Cardiac fibroblast (primary cell): ENCODE measurements around the gene HBS1L.

Experiments used
- DNase-seq, 2 donors: peaks; one replicate each; pipeline versions ENCODE4 v3.0.0 to v3.0.0-alpha.2; 2010; ENCODE audit warnings: low read depth in 2 of 2
- H3K4me3 ChIP-seq, 2 donors: replicated peaks in 1 of 2; 1 replicate in 1 of 2; 2 replicates in 1 of 2; pipeline ENCODE4 v1.5.1; 2011; ENCODE audit warnings: low read depth in 2 of 2, low read length in 2 of 2, mild to moderate bottlenecking in 2 of 2, moderate library complexity in 1 of 2
- TF ChIP-seq, protein P1 (sequence below): IDR thresholded peaks from one replicate; pipeline ENCODE4 v1.5.1; 2011; ENCODE audit warnings: low read depth, mild to moderate bottlenecking, low read length, inconsistent platforms

Gene HBS1L

DNA sequence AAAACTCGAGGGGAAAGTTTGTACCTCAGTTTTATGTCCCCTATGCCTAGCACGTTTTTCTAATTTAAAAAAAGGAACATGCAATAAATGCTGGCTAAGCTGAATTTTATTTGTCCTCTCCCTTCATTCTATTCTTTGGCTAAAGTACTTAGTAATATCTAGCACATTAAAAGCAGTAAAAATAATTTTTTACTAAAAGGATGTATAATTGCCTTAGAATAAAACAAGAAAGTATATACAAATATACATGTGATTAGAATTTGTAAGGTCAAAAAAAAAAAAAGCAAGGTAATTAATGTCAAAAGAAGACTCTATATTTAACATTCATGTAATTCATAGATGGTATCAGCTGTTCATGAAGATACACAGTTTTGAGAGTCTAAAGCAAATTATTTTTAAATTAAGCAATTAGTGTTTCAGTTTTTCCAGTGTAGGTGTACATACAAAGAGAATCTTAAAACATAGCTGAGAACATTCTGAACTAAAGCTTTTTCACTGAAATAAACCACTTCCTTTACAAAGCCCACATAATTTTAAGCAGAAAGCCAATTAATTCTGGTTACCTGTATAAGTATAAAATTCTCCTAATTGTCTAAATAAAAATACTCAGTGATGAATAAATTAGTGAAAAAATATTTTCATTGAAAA lies 32.4 kb downstream of the HBS1L start:
- no peak for DNase-seq
- no peak overlapping the region for H3K4me3 ChIP-seq
- TF ChIP-seq, protein P1, sequence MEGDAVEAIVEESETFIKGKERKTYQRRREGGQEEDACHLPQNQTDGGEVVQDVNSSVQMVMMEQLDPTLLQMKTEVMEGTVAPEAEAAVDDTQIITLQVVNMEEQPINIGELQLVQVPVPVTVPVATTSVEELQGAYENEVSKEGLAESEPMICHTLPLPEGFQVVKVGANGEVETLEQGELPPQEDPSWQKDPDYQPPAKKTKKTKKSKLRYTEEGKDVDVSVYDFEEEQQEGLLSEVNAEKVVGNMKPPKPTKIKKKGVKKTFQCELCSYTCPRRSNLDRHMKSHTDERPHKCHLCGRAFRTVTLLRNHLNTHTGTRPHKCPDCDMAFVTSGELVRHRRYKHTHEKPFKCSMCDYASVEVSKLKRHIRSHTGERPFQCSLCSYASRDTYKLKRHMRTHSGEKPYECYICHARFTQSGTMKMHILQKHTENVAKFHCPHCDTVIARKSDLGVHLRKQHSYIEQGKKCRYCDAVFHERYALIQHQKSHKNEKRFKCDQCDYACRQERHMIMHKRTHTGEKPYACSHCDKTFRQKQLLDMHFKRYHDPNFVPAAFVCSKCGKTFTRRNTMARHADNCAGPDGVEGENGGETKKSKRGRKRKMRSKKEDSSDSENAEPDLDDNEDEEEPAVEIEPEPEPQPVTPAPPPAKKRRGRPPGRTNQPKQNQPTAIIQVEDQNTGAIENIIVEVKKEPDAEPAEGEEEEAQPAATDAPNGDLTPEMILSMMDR: no peak

DNA sequence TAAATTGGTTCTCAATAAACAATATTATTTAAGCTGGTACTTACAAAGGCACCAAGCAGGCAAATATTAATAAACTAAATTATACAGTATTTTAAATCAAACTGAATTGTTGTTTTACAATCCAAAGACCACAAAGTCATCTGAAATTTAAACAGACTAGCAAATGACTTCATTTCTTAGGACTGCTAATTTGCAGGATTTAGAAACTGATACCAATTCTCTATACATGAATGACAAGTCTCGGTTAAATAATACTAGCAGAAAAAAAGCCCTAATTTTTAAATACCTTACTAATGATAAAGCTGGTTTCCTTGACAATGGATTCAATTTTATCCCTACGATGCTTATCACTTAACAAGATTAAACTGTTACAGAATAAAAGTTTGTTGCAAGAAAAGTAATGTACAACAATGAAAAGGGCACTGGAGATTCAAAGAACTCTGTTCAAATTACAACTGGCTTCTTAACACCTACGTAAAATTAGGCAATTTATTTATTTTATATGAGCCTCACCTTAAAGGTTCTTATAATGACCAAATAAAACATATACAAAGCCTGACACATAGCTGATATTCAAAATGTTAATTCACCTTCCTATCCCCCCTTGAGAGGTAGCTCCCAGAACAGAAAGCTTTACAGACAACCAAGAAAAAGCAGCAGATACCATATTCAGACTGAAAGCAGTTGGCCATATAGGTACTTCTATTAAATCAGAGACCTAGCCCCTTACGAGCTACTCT lies 33.1 kb downstream of the HBS1L start:
- no peak overlapping the region for H3K4me3 ChIP-seq
- TF ChIP-seq, protein P1: no peak
- DNase-seq: no peak

DNA sequence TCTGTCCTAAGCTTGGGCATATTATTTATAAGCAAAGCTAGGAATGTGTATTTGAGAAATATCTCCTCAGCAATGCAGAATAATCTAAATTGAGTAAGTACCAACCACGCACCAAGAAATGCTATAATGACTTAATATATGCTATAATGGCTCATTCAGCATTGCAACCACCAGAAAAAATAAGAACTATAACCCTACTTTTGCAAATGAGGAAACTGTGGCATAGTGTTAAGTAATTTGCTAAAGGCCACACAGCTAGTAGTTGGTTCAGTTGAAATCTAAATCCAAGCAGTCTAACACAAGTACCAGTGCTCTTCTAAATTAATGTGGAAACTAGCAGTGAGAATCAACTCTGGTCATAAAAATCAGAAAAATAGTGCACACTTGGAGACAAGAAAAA lies 35.7 kb downstream of the HBS1L start:
- no peak for DNase-seq
- TF ChIP-seq, protein P1: no peak
- no peak overlapping the region for H3K4me3 ChIP-seq

DNA sequence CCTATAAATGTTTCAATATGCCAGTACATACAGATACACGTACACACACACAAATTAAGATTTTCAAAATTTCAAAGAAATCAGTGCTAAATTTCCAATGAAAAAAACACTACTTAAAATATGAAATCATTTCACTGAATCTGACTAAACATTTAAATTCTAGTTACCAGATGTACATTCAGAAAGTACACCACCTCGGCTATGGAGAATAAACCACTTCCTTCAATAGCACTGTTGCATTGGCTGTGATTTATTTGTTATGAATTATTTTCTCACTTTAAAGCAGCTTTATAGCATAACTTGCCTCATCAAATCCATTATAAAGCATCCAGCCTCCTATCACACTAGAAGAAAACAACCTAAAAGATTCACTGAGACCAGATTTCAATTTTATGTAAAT lies 36.6 kb downstream of the HBS1L start:
- H3K4me3 ChIP-seq: no peak overlapping the region
- TF ChIP-seq, protein P1: no peak
- no peak for DNase-seq

DNA sequence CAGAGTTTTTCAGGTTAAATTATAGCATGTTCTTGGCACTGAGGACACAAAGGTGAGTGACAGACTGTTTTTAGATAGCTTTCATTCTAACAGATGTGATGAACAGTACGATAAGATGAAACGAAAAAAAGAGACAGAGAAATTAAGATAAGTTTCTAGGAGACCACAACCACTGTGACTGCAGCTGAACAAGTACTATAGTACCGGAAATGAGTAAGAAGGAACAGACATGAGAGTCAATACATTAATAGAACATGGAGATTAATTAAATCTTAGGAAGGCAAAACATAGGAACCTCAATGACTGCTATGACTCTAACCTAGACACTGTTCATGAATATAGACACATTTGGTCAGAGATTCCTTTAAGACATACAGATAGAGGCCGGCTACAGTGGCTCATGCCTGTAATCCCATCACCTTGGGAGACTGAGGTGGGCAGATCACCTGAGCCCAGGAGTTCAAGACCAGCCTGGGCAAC lies 40.2 kb downstream of the HBS1L start:
- no peak overlapping the region for H3K4me3 ChIP-seq
- TF ChIP-seq, protein P1: no peak
- DNase-seq: no peak

DNA sequence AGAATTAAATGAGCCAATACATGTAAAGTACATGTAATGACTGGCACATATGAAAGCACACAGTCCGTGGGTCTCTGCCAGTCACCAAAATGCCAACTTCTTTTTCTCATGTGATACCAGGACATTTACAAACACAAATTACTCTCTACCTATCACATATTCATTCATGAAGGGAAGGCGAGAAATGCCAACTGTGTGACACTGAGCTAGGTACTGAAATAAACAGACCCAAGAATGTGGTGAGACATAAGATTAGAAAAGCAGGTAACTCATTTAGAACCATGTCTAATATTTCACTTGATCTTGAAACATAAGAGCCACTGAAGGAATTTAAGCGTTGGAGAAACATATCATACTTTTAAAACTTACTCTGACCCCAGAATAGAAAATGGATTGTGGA lies 41.4 kb downstream of the HBS1L start:
- no peak overlapping the region for H3K4me3 ChIP-seq
- TF ChIP-seq, protein P1: no peak
- no peak for DNase-seq
